K562 (cell line): ENCODE data around the gene ENHO. TPM values are rescaled to one million over a fixed set of nuclear protein-coding genes. Genes with fewer than 3 reads are reported as not detected.

ENCODE experiments used
- ATAC-seq: fragments of 200-7000 bp; cut with Tn5 transposase; 3 replicates; pipeline ENCODE4 v1.9.1; 2020; ENCODE audit warnings: moderate library complexity
- BruUV-seq: library from RNA; stranded (reverse); fragments of 400-500 nt; replicated peaks from 2 replicates; lab custom pipeline; 2021; lab: Mats Ljungman, UMichigan
- CTCF ChIA-PET: fragments of 300-600 bp; formaldehyde crosslinking; extraction: SDS; loops from one replicate; lab custom pipeline; 2021; ENCODE audit warnings: low intra/inter-chr PET ratio; lab: Yijun Ruan, JAX
- POLR2A ChIA-PET: fragments of 300-600, 350-650 bp; sonication (Branson Sonifier 250); formaldehyde crosslinking; extraction: SDS; loops from one replicate; lab custom pipeline; 2021; ENCODE audit warnings: antibody characterized with exemption, inconsistent platforms; lab: Yijun Ruan, JAX
- DNase-seq, 4 experiments: peaks; one replicate each; pipeline versions ENCODE4 v3.0.0 to v3.0.0-alpha.2; 2011 to 2018; ENCODE audit warnings: low spot score in 3 of 4, mixed read lengths in 3 of 4; ENCODE audit errors: extremely low read depth in 1 of 4
- FAIRE-seq: peaks from 2 replicates; lab custom pipeline; 2011; peaks lifted over from hg19 to GRCh38; lab: Jason Lieb, UNC
- H2AFZ ChIP-seq: 2 replicates; pipeline ENCODE4 v1.6.0; 2011; ENCODE audit warnings: low read depth, low read length, control low read depth, inconsistent platforms
- H3K27ac ChIP-seq: fragments of 200-600 bp; 3 replicates; pipeline ENCODE4 v1.8.0; 2011; ENCODE audit warnings: low read depth, mild to moderate bottlenecking, control low read depth, inconsistent platforms, low read length, moderate library complexity, mixed read lengths; ENCODE audit errors: extremely low read depth
- H3K27me3 ChIP-seq, 2 experiments: fragments of 300-600 bp in 1 of 2; 2 replicates in 1 of 2; 3 replicates in 1 of 2; pipeline versions ENCODE4 v1.6.0 to v1.8.0; 2011; ENCODE audit warnings: inconsistent platforms in 2 of 2, low read length in 2 of 2, mild to moderate bottlenecking in 1 of 2, mixed read lengths in 1 of 2, moderate library complexity in 1 of 2; ENCODE audit not compliant: control insufficient read depth in 2 of 2, insufficient read depth in 2 of 2
- H3K36me3 ChIP-seq: fragments of 300-600 bp; 3 replicates; pipeline ENCODE4 v1.8.0; 2011; ENCODE audit warnings: mild to moderate bottlenecking, low read length, inconsistent platforms; ENCODE audit not compliant: control insufficient read depth, insufficient read depth
- H3K4me1 ChIP-seq, 2 experiments: fragments of 200-600 bp in 1 of 2; replicated peaks in 1 of 2; 2 replicates in 1 of 2; 3 replicates in 1 of 2; pipeline versions ENCODE4 v1.5.1 to v1.8.0; 2011; ENCODE audit warnings: inconsistent platforms in 2 of 2, low read length in 2 of 2, mild to moderate bottlenecking in 1 of 2, mixed read lengths in 1 of 2, moderate library complexity in 1 of 2; ENCODE audit not compliant: control insufficient read depth in 2 of 2, insufficient read depth in 2 of 2
- H3K4me2 ChIP-seq: 2 replicates; pipeline ENCODE4 v1.6.1; 2011; ENCODE audit warnings: low read length, control low read depth, inconsistent platforms, mixed read lengths; ENCODE audit not compliant: insufficient read depth
- H3K4me3 ChIP-seq: fragments of 200-600 bp; sonication (generic), shearing (Covaris generic); 2 replicates; pipeline ENCODE4 v1.5.1; 2016; ENCODE audit warnings: control low read depth, inconsistent platforms
- H3K79me2 ChIP-seq: fragments of 200-600 bp; 3 replicates; pipeline ENCODE4 v1.8.0; 2011; ENCODE audit warnings: low read length, inconsistent platforms; ENCODE audit not compliant: control insufficient read depth, insufficient read depth
- H3K9ac ChIP-seq, 2 experiments: 2 replicates each; pipeline versions ENCODE4 v1.6.0 to v1.6.1; 2011; ENCODE audit warnings: low read depth in 2 of 2, low read length in 2 of 2, control low read depth in 1 of 2, inconsistent platforms in 1 of 2, mild to moderate bottlenecking in 1 of 2, mixed read lengths in 1 of 2; ENCODE audit not compliant: insufficient read depth in 1 of 2
- H3K9me1 ChIP-seq: one replicate; pipeline ENCODE4 v1.6.0; 2011; ENCODE audit warnings: inconsistent platforms, mild to moderate bottlenecking, low read length, moderate library complexity; ENCODE audit not compliant: control insufficient read depth, insufficient read depth
- H3K9me3 ChIP-seq: replicated peaks from 2 replicates; pipeline ENCODE4 v1.5.1; 2011; ENCODE audit warnings: low read depth, low read length, inconsistent platforms; ENCODE audit not compliant: control insufficient read depth, insufficient read depth
- H4K20me1 ChIP-seq: replicated peaks from 2 replicates; pipeline ENCODE4 v1.6.1; 2011; ENCODE audit warnings: low read length, inconsistent platforms, mixed read lengths; ENCODE audit not compliant: control insufficient read depth, insufficient read depth
- NFE2L1 ChIP-seq: fragments of 450-650 bp; IDR thresholded peaks from 2 replicates; pipeline ENCODE4 v1.6.1; 2016; ENCODE audit warnings: missing genetic modification characterization, low read depth, mild to moderate bottlenecking, missing compliant biosample characterization, moderate library complexity, borderline replicate concordance
- RAD21 ChIP-seq, 2 experiments: fragments of 250-450 bp in 1 of 2; fragments of 450-650 bp in 1 of 2; sonication (Bioruptor Pico) in 1 of 2; formaldehyde crosslinking in 1 of 2; IDR thresholded peaks in 1 of 2; conservative IDR thresholded peaks in 1 of 2; 2 replicates each; pipeline versions ENCODE4 v1.4.0 to v1.8.0; 2020 to 2022; ENCODE audit warnings: mild to moderate bottlenecking in 2 of 2, moderate library complexity in 1 of 2
- RAD51 ChIP-seq: fragments of 450-650 bp; IDR thresholded peaks from 2 replicates; pipeline ENCODE4 v1.7.1; 2016; ENCODE audit warnings: low read depth, mild to moderate bottlenecking, borderline replicate concordance
- ZBTB26 ChIP-seq: fragments of 450-650 bp; formaldehyde crosslinking; IDR thresholded peaks from 2 replicates; pipeline ENCODE4 v1.4.0; 2022; ENCODE audit warnings: missing genetic modification characterization
- ZNF551 ChIP-seq: fragments of 250-450 bp; sonication (Bioruptor Pico); IDR thresholded peaks from 2 replicates; pipeline ENCODE4 v1.5.0; 2021; ENCODE audit warnings: mild to moderate bottlenecking, moderate library complexity
- in situ Hi-C: fragments of 300-500 bp; cut with MboI; formaldehyde crosslinking; loops from 4 replicates; pipeline ENCODE4 v1.15.0; 2018; ENCODE audit warnings: inconsistent platforms, mixed read lengths
- intact Hi-C: fragments of 100-400 bp; cut with micrococcal nuclease; formaldehyde crosslinking; loops from 2 replicates; pipeline ENCODE4 v1.14.2; 2022
- polyA plus RNA-seq, 8 experiments: library from polyadenylated mRNA; depleted of rRNA in 4 of 8; stranded (reverse) in 5 of 8; unstranded in 3 of 8; fragments of >200 nt; fragmentation: Nextera tagmentation in 2 of 8; fragmentation: Illumina TruSeq in 1 of 8; extraction: Ambion mirVana in 2 of 8; extraction: Trizol in 1 of 8; gene quantifications; 2 replicates each; pipeline versions ENCODE4 v1.2.1 to v1.2.3, GENCODE V29; 2011 to 2014; ENCODE audit warnings: inconsistent platforms in 1 of 8, missing spikeins in 1 of 8
- total RNA-seq, 7 experiments: library from RNA; depleted of rRNA in 6 of 7; stranded (reverse); fragments of >200 nt in 6 of 7; fragmentation: Illumina TruSeq in 2 of 7; extraction: Trizol in 2 of 7; gene quantifications; 2 replicates each; pipeline versions ENCODE4 v1.2.1 to v1.2.3, GENCODE V29; 2011 to 2021; ENCODE audit warnings: low replicate concordance in 1 of 7

The ENHO gene
- total and polyA plus RNA-seq, 9 of the 15 experiments (the other 6 are each of a cell fraction or from before 2014, with no cell fraction given) = 0.24 TPM; not detected in 8

GRCh38 chr9:34508463-34508862 is 14.3 kb downstream of the ENHO start (continued):
- no peak for TF ChIP-seq RAD51
- TF ChIP-seq NFE2L1 = no peak
- TF ChIP-seq, all 486 proteins: peak for 0

- in situ Hi-C loops = no loop called here
- FAIRE-seq = no peak
- ATAC-seq = no peak
- no TSS peak for BruUV-seq
- H3K36me3 ChIP-seq = no peaks in the 10 kb centered on the region
- ChIA-PET CTCF (no interaction called here), POLR2A (no interaction called here)
- H4K20me1 ChIP-seq = no peaks in the 10 kb centered on the region
- no peaks in the 10 kb centered on the region for H3K79me2 ChIP-seq
- H3K4me2 ChIP-seq = no peak overlapping the region
- H3K9me1 ChIP-seq = no peaks in the 10 kb centered on the region
- H3K4me3 ChIP-seq = no peak overlapping the region
- H3K27me3 ChIP-seq = peaks cover 0 to 4% of the 10 kb centered on the region in 2 experiments; a peak in 1 of 5 replicates
- no peak overlapping the region for H3K9ac ChIP-seq
- TF ChIP-seq RAD21 (CRISPR knock-in tag; conservative IDR thresholded peaks at IDR 0.05 in 1 of 2, IDR thresholded peaks at IDR 0.05 in 1 of 2) (no peak), ZBTB26 (CRISPR knock-in tag) (no peak), ZNF551 (CRISPR knock-in tag) (no peak)
- no peak overlapping the region for H3K27ac ChIP-seq
- H3K4me1 ChIP-seq = no peaks in the 10 kb centered on the region; a peak in 1 of 5 replicates
- H2AFZ ChIP-seq = no peak overlapping the region
- intact Hi-C loops = no loop called here
- no peaks in the 10 kb centered on the region for H3K9me3 ChIP-seq
- DNase-seq = no peak
Measured at GRCh38 chr9:34507966-34508365, 14.8 kb downstream of the ENHO start.
